HL-60/S4 (cell line): ENCODE data around the gene OR2A2.

Experiments used
- in situ Hi-C: fragments of 300-500 bp; cut with MboI; formaldehyde crosslinking; loops from 2 replicates; pipeline ENCODE4 v1.14.3; 2022; ENCODE audit warnings: low sequenced_read_pairs

OR2A2 gene

GRCh38 chr7:144134116-144134515, 24.7 kb downstream of the OR2A2 start:
- in situ Hi-C loops, result no loop called here

- in situ Hi-C loops, result no loop called here
Measured at GRCh38 chr7:144137501-144137900, 28.1 kb downstream of the OR2A2 start.

- in situ Hi-C loops, result no loop called here
Measured at GRCh38 chr7:144142187-144142586, 32.8 kb downstream of the OR2A2 start.

- in situ Hi-C loops, result no loop called here
Measured at GRCh38 chr7:144144426-144144825, 35.0 kb downstream of the OR2A2 start.

- in situ Hi-C loops, result no loop called here
Measured at GRCh38 chr7:144148224-144148827, 38.9 kb downstream of the OR2A2 start.

GRCh38 chr7:144158861-144159260, 49.5 kb downstream of the OR2A2 start:
- in situ Hi-C loops, result no loop called here
